HEK293 (cell line): ENCODE results near the gene MCEE.

Experiments used
- CTCF ChIA-PET: fragments of 350-600 bp; formaldehyde crosslinking; extraction: SDS; loops from one replicate; lab custom pipeline; 2021; ENCODE audit warnings: antibody characterized with exemption; lab: Yijun Ruan, JAX
- POLR2A ChIA-PET: fragments of 300-600 bp; formaldehyde crosslinking; extraction: SDS; loops from one replicate; lab custom pipeline; 2020; ENCODE audit warnings: antibody characterized with exemption, inconsistent platforms; lab: Yijun Ruan, JAX
- H3K27ac ChIP-seq: fragments of 200-500 bp; sonication (Bioruptor generic); 2 replicates; pipeline ENCODE4 v1.5.1; 2014; ENCODE audit warnings: low read depth, low read length, control low read depth, inconsistent platforms; ENCODE audit errors: extremely low read depth
- H3K36me3 ChIP-seq, 2 experiments: fragments of 200-500 bp in 1 of 2; sonication (Bioruptor generic) in 1 of 2; 1 replicate in 1 of 2; 2 replicates in 1 of 2; pipeline ENCODE4 v1.5.1; 2014 to 2017; ENCODE audit warnings: inconsistent platforms in 2 of 2, low read length in 2 of 2; ENCODE audit not compliant: control insufficient read depth in 2 of 2, insufficient read depth in 1 of 2
- H3K4me1 ChIP-seq: fragments of 200-500 bp; sonication (Bioruptor generic); 2 replicates; pipeline ENCODE4 v1.5.1; 2014; ENCODE audit warnings: mild to moderate bottlenecking, low read length, inconsistent platforms; ENCODE audit not compliant: control insufficient read depth, insufficient read depth
- H3K4me3 ChIP-seq: 2 replicates; pipeline ENCODE4 v1.5.1; 2011; ENCODE audit warnings: low read depth, mild to moderate bottlenecking, control low read depth, low read length, moderate library complexity
- H3K9me3 ChIP-seq: fragments of 200-500 bp; sonication (Bioruptor generic); 2 replicates; pipeline ENCODE4 v1.5.1; 2014; ENCODE audit warnings: low read depth, low read length, inconsistent platforms; ENCODE audit not compliant: control insufficient read depth, insufficient read depth
- HOXA7 ChIP-seq: sonication (generic); formaldehyde crosslinking; IDR thresholded peaks from 2 replicates; pipeline ENCODE4 v1.8.1; 2022; ENCODE audit warnings: missing genetic modification reagents, borderline replicate concordance
- HOXD13 ChIP-seq: sonication (generic); formaldehyde crosslinking; IDR thresholded peaks from 2 replicates; pipeline ENCODE4 v1.8.0; 2022; ENCODE audit warnings: missing genetic modification reagents, borderline replicate concordance
- KLF16 ChIP-seq: fragments of 450-650 bp; formaldehyde crosslinking; IDR thresholded peaks from 2 replicates; pipeline ENCODE4 v1.5.1; 2017; ENCODE audit warnings: missing biosample characterization, missing genetic modification characterization
- KLF17 ChIP-seq: fragments of 450-650 bp; formaldehyde crosslinking; IDR thresholded peaks from 2 replicates; pipeline ENCODE4 v1.5.1; 2016; ENCODE audit warnings: missing biosample characterization, missing genetic modification characterization
- REST ChIP-seq: fragments of 450-650 bp; formaldehyde crosslinking; IDR thresholded peaks from 2 replicates; pipeline ENCODE4 v1.5.1; 2016; ENCODE audit warnings: missing biosample characterization, missing genetic modification characterization
- WT1 ChIP-seq: fragments of 450-650 bp; formaldehyde crosslinking; IDR thresholded peaks from 2 replicates; pipeline ENCODE4 v1.5.1; 2016; ENCODE audit warnings: missing biosample characterization, missing genetic modification characterization
- ZEB2 ChIP-seq: fragments of 450-650 bp; formaldehyde crosslinking; IDR thresholded peaks from 2 replicates; pipeline ENCODE4 v1.5.1; 2016; ENCODE audit warnings: missing biosample characterization, missing genetic modification characterization
- ZFP37 ChIP-seq: fragments of 450-650 bp; formaldehyde crosslinking; IDR thresholded peaks from 2 replicates; pipeline ENCODE4 v1.5.1; 2016; ENCODE audit warnings: missing biosample characterization, missing genetic modification characterization
- ZNF114 ChIP-seq: fragments of 450-650 bp; formaldehyde crosslinking; IDR thresholded peaks from 2 replicates; pipeline ENCODE4 v1.5.0; 2017; ENCODE audit warnings: missing biosample characterization, missing genetic modification characterization
- ZNF16 ChIP-seq: fragments of 450-650 bp; formaldehyde crosslinking; IDR thresholded peaks from 2 replicates; pipeline ENCODE4 v1.5.1; 2016; ENCODE audit warnings: low read depth, missing biosample characterization, missing genetic modification characterization
- ZNF19 ChIP-seq: fragments of 450-650 bp; formaldehyde crosslinking; IDR thresholded peaks from 2 replicates; pipeline ENCODE4; 2016; ENCODE audit warnings: missing biosample characterization, missing genetic modification characterization, low read depth
- ZNF214 ChIP-seq: fragments of 450-650 bp; formaldehyde crosslinking; IDR thresholded peaks from 2 replicates; pipeline ENCODE4 v1.5.1; 2017; ENCODE audit warnings: missing biosample characterization, mild to moderate bottlenecking, missing genetic modification characterization, borderline replicate concordance
- ZNF221 ChIP-seq: fragments of 450-650 bp; formaldehyde crosslinking; IDR thresholded peaks from 2 replicates; pipeline ENCODE4 v1.5.1; 2017; ENCODE audit warnings: missing biosample characterization, missing genetic modification characterization, borderline replicate concordance
- ZNF26 ChIP-seq: fragments of 450-650 bp; formaldehyde crosslinking; IDR thresholded peaks from 2 replicates; pipeline ENCODE4 v1.5.1; 2016; ENCODE audit warnings: missing biosample characterization, missing genetic modification characterization
- ZNF292 ChIP-seq: fragments of 450-650 bp; formaldehyde crosslinking; IDR thresholded peaks from 2 replicates; pipeline ENCODE4 v1.5.1; 2016; ENCODE audit warnings: low read depth, missing biosample characterization, missing genetic modification characterization, borderline replicate concordance
- ZNF423 ChIP-seq: fragments of 450-650 bp; formaldehyde crosslinking; IDR thresholded peaks from 2 replicates; pipeline ENCODE4 v1.5.1; 2016; ENCODE audit warnings: missing biosample characterization, missing genetic modification characterization
- ZNF513 ChIP-seq: fragments of 450-650 bp; IDR thresholded peaks from 2 replicates; pipeline ENCODE4 v1.5.1; 2018; ENCODE audit warnings: missing biosample characterization, missing genetic modification characterization
- ZNF514 ChIP-seq: fragments of 450-650 bp; formaldehyde crosslinking; IDR thresholded peaks from 2 replicates; pipeline ENCODE4 v1.5.1; 2016; ENCODE audit warnings: missing biosample characterization, missing genetic modification characterization
- ZNF548 ChIP-seq: fragments of 450-650 bp; formaldehyde crosslinking; IDR thresholded peaks from 2 replicates; pipeline ENCODE4 v1.5.1; 2016; ENCODE audit warnings: missing biosample characterization, missing genetic modification characterization
- ZNF571 ChIP-seq: fragments of 450-650 bp; formaldehyde crosslinking; IDR thresholded peaks from 2 replicates; pipeline ENCODE4 v1.5.0; 2017; ENCODE audit warnings: missing biosample characterization, missing genetic modification characterization
- ZNF600 ChIP-seq: fragments of 450-650 bp; formaldehyde crosslinking; IDR thresholded peaks from 2 replicates; pipeline ENCODE4 v1.5.1; 2016; ENCODE audit warnings: missing biosample characterization, missing genetic modification characterization
- ZNF660 ChIP-seq: fragments of 450-650 bp; IDR thresholded peaks from 2 replicates; pipeline ENCODE4 v1.5.1; 2018; ENCODE audit warnings: missing biosample characterization, mild to moderate bottlenecking, missing genetic modification characterization
- ZNF677 ChIP-seq: fragments of 450-650 bp; IDR thresholded peaks from 2 replicates; pipeline ENCODE4 v1.5.0; 2018; ENCODE audit warnings: missing biosample characterization, mild to moderate bottlenecking, missing genetic modification characterization, moderate library complexity
- TF ChIP-seq, protein P1 (sequence below): fragments of 450-650 bp; formaldehyde crosslinking; IDR thresholded peaks from 2 replicates; pipeline ENCODE4 v1.5.1; 2016; ENCODE audit warnings: missing biosample characterization, missing genetic modification characterization
- TF ChIP-seq, protein P2 (sequence below): fragments of 450-650 bp; formaldehyde crosslinking; IDR thresholded peaks from 2 replicates; pipeline ENCODE4 v1.5.1; 2016; ENCODE audit warnings: missing biosample characterization, missing genetic modification characterization
- TF ChIP-seq, protein P3 (sequence below): fragments of 450-650 bp; formaldehyde crosslinking; IDR thresholded peaks from 2 replicates; pipeline ENCODE4 v1.5.1; 2017; ENCODE audit warnings: missing biosample characterization, missing genetic modification characterization

Gene MCEE

DNA sequence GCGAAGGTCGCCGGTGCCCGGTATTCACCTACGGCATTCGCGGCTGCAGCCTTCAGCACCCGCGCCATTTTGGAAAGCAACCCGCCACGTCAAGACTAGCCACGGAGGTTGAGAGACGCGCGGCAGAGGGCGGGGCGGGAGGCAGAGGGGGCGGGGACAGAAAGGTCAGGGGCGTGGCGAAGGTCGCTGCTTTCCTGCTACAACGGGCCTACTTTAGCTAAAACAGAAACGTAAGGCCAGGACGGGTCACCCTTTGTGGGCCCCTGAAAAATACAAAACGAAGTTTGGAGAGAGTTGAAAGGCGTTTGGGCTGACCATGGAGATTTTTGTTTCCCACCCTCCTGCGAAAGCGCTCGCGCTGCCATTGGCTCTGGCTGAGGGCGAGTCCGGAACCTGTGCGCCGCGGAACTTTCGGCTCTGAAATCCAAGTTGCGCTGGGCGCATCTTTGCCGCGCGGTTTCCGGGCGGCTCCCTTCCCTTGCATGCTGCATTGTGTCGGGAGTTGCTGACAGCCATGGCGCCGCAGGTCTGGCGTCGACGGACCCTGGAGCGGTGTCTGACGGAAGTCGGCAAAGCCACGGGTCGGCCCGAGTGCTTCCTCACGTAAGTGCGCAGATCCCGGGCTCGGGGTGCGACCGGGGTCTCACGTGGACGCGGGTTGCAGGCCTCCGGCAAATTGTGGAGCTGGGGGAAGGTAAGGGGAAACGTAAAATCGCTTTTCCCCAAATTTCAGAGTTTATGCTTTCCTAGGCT, at the start of gene MCEE, which contains the start of gene MPHOSPH10:
MCEE (minus strand) TSS at position 78 of the 753 bp plus-strand sequence; CDS start at position 68, 10 bp downstream.
MPHOSPH10 (plus strand) TSS at position 483 of the 753 bp plus-strand sequence; CDS start at position 515, 32 bp downstream.
- Histone ChIP-seq H3K27ac (peak within 1 kb of the TSS; percentile 79), H3K4me3 (peak within 1 kb of the TSS; percentile 90), H3K9me3 (no peaks in the 10 kb centered on the region), H3K36me3 (peaks cover 18 to 24% of the 10 kb centered on the region in 2 experiments), H3K4me1 (0 out of 2 replicates have a peak, but pooled peaks cover 3% of the 10 kb centered on the region)
- ChIA-PET POLR2A (interaction anchor here (0.6 to 1.5 kb wide), 11 partner anchors 9 to 362 kb away, joined by 3 to 9 read pairs (median 3); partner anchors contain the start of genes ADD2 and NAGK), CTCF (interaction anchor here (0.8 to 2.8 kb wide), 3 partner anchors 26 to 129 kb away, joined by 3 to 14 read pairs (median 5); no protein-coding TSS in a partner anchor)
- TF ChIP-seq ZNF292 (tag by site-specific recombination) (no peak), ZNF660 (peak; percentile 87), ZNF548 (tag by site-specific recombination) (no peak), ZNF571 (tag by site-specific recombination) (no peak), ZNF600 (tag by site-specific recombination) (peak; percentile 25), ZNF423 (tag by site-specific recombination) (no peak), WT1 (tag by site-specific recombination) (peak; percentile 54), KLF17 (tag by site-specific recombination) (peak; percentile 66), ZNF513 (no peak), ZNF19 (no peak), HOXA7 (CRISPR knock-in tag) (no peak), ZEB2 (tag by site-specific recombination) (no peak; the same call in 1 of the 2 replicates), ZNF514 (tag by site-specific recombination) (no peak), ZNF221 (tag by site-specific recombination) (no peak), ZNF677 (tag by site-specific recombination) (no peak), KLF16 (peak; percentile 98), ZNF16 (tag by site-specific recombination) (no peak), HOXD13 (CRISPR knock-in tag) (no peak), REST (tag by site-specific recombination) (peak; percentile 93), ZNF114 (tag by site-specific recombination) (no peak), ZNF214 (tag by site-specific recombination) (no peak), ZFP37 (tag by site-specific recombination) (peak; percentile 71), ZNF26 (tag by site-specific recombination) (no peak)
- TF ChIP-seq, protein P1, sequence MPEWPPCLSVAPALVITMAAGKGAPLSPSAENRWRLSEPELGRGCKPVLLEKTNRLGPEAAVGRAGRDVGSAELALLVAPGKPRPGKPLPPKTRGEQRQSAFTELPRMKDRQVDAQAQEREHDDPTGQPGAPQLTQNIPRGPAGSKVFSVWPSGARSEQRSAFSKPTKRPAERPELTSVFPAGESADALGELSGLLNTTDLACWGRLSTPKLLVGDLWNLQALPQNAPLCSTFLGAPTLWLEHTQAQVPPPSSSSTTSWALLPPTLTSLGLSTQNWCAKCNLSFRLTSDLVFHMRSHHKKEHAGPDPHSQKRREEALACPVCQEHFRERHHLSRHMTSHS (tag by site-specific recombination) = no peak
- TF ChIP-seq, protein P2, sequence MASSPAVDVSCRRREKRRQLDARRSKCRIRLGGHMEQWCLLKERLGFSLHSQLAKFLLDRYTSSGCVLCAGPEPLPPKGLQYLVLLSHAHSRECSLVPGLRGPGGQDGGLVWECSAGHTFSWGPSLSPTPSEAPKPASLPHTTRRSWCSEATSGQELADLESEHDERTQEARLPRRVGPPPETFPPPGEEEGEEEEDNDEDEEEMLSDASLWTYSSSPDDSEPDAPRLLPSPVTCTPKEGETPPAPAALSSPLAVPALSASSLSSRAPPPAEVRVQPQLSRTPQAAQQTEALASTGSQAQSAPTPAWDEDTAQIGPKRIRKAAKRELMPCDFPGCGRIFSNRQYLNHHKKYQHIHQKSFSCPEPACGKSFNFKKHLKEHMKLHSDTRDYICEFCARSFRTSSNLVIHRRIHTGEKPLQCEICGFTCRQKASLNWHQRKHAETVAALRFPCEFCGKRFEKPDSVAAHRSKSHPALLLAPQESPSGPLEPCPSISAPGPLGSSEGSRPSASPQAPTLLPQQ (tag by site-specific recombination) = peak; percentile 91
- TF ChIP-seq, protein P3, sequence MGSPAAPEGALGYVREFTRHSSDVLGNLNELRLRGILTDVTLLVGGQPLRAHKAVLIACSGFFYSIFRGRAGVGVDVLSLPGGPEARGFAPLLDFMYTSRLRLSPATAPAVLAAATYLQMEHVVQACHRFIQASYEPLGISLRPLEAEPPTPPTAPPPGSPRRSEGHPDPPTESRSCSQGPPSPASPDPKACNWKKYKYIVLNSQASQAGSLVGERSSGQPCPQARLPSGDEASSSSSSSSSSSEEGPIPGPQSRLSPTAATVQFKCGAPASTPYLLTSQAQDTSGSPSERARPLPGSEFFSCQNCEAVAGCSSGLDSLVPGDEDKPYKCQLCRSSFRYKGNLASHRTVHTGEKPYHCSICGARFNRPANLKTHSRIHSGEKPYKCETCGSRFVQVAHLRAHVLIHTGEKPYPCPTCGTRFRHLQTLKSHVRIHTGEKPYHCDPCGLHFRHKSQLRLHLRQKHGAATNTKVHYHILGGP (tag by site-specific recombination) = no peak
